Measurements from ENCODE around the gene SDK2. TPM values are rescaled to one million over a fixed set of nuclear protein-coding genes. Genes with fewer than 3 reads are reported as not detected.
A peak's percentile ranks its signal among the peaks of the same experiment; 100 is the strongest.

Gene SDK2
- total and polyA plus RNA-seq, 2 experiments from 2014 or later = 0.74 to 5.1 TPM

GRCh38 chr17:73689596-73690275 is 45.5 kb upstream of the SDK2 start (continued):
- TF ChIP-seq, protein P1, sequence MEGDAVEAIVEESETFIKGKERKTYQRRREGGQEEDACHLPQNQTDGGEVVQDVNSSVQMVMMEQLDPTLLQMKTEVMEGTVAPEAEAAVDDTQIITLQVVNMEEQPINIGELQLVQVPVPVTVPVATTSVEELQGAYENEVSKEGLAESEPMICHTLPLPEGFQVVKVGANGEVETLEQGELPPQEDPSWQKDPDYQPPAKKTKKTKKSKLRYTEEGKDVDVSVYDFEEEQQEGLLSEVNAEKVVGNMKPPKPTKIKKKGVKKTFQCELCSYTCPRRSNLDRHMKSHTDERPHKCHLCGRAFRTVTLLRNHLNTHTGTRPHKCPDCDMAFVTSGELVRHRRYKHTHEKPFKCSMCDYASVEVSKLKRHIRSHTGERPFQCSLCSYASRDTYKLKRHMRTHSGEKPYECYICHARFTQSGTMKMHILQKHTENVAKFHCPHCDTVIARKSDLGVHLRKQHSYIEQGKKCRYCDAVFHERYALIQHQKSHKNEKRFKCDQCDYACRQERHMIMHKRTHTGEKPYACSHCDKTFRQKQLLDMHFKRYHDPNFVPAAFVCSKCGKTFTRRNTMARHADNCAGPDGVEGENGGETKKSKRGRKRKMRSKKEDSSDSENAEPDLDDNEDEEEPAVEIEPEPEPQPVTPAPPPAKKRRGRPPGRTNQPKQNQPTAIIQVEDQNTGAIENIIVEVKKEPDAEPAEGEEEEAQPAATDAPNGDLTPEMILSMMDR (conservative IDR thresholded peaks at IDR 0.05; ENCODE audit: low read depth in 2 of 2) = no peak
- TF ChIP-seq NANOG (IDR thresholded peaks at IDR 0.05; ENCODE audit: borderline replicate concordance) (no peak), ETS1 (IDR thresholded peaks at IDR 0.05) (no peak)

DNA sequence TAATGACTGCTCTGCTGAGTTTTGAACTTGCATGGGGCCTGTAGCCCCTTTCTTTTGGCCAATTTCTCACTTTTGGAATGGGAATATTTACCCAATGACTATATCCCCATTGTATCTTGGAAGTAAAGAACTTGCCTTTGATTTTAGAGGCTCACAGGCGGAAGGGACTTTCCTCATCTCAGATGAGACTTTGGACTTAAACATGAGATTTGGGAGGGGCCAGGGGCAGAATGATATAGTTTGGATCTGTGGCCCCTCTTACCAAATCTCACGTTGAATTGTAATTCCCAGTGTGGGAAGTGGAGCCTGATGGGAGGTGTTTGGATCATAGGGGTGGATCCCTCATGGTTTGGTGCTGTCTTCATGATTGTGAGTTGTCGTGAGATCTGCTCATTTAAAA is 42.7 kb upstream of the SDK2 start:
- Histone ChIP-seq H3F3A (replicated peaks; ENCODE audit: low read depth) (0 out of 2 replicates have a peak, but pooled peaks cover 3% of the 10 kb centered on the region), H3K27me3 (ENCODE audit: insufficient read depth) (no peaks in the 10 kb centered on the region), H3K36me3 (ENCODE audit: insufficient read depth) (no peaks in the 10 kb centered on the region), H3K79me2 (replicated peaks; ENCODE audit: insufficient read depth) (no peaks in the 10 kb centered on the region), H3K4me1 (ENCODE audit: insufficient read depth) (peaks cover 49% of the 10 kb centered on the region), H4K20me1 (replicated peaks; ENCODE audit: insufficient read depth) (no peaks in the 10 kb centered on the region), H2AFZ (no peak overlapping the region), H3K9me2 (ENCODE audit: insufficient read depth) (peaks cover 9% of the 10 kb centered on the region; the same call in 1 of the 2 replicates), H3K4me2 (peak overlapping the region; percentile 37), H3K4me3 (no peak overlapping the region), H3K27ac (ENCODE audit: low read depth) (no peak overlapping the region)
- Mint-ChIP-seq H3K9me3 (peaks cover 13% of the 10 kb centered on the region), H3K27me3 (ENCODE audit: insufficient read depth, low read depth, poor library complexity) (peaks cover 22% of the 10 kb centered on the region), H3K4me1 (peaks cover 47% of the 10 kb centered on the region), H3K36me3 (ENCODE audit: low read depth) (peaks cover 5% of the 10 kb centered on the region; the same call in 1 of the 3 replicates), H3K27ac (no peak overlapping the region), H3K4me3 (no peak overlapping the region)
- ATAC-seq (no peak), DNase-seq (ENCODE audit: low spot score) (no peak)
- TF ChIP-seq NANOG (IDR thresholded peaks at IDR 0.05; ENCODE audit: borderline replicate concordance) (no peak), ETS1 (IDR thresholded peaks at IDR 0.05) (no peak), ZNF462 (CRISPR knock-in tag; IDR thresholded peaks at IDR 0.05) (no peak), STAT1 (IDR thresholded peaks at IDR 0.05; ENCODE audit: unreplicated experiment) (no peak), JUNB (IDR thresholded peaks at IDR 0.05; ENCODE audit: unreplicated experiment) (no peak), REST (IDR thresholded peaks at IDR 0.05; ENCODE audit: unreplicated experiment) (no peak), ZNF114 (CRISPR knock-in tag; IDR thresholded peaks at IDR 0.05) (no peak), EZH2phosphoT487 (IDR thresholded peaks at IDR 0.05; ENCODE audit: unreplicated experiment) (no peak), EZH2 (IDR thresholded peaks at IDR 0.05; ENCODE audit: low read depth, unreplicated experiment) (no peak)
